ENCODE measurements around the gene IMPDH2.

DNA sequence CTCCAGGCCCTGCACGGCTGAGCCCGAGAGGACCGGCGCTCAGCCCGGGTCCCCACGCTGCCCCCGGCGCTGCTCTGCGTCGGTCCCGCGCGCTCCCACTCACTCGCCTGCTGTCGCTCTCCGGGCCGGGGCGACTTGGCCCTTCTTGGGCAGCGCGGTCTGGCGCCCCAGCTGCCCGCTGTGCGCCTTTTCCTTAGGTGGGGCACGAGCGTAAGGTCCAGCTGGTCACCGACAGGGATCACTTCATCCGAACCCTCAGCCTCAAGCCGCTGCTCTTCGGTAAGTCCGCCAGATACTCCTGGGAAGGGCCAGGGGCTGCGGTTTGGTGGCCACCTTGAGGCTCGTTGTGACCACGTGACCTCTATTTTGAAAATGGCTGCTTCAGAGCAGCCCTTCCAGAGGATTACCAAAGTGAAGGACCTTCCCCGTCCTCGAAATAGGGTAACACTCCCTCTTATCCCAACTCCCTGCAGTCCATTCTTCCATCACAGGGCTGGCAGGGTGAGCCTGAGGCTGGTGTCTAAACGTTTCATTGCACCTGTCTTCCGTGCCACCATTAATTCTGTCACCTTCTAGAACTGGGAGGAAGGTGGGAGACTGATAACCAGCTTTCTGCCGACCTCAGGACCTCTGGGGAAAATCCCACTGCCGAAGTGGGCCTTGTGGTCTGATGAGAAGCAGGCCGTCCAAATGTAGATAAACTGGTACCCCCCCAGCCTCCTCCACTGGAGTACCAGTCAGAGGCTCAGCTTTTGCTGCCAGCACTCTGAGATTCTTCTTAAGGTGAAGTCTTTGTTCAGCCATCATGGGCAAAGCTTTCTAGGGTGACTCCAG lies 38.3 kb downstream of the IMPDH2 start:
- TF ChIP-seq, protein P1, sequence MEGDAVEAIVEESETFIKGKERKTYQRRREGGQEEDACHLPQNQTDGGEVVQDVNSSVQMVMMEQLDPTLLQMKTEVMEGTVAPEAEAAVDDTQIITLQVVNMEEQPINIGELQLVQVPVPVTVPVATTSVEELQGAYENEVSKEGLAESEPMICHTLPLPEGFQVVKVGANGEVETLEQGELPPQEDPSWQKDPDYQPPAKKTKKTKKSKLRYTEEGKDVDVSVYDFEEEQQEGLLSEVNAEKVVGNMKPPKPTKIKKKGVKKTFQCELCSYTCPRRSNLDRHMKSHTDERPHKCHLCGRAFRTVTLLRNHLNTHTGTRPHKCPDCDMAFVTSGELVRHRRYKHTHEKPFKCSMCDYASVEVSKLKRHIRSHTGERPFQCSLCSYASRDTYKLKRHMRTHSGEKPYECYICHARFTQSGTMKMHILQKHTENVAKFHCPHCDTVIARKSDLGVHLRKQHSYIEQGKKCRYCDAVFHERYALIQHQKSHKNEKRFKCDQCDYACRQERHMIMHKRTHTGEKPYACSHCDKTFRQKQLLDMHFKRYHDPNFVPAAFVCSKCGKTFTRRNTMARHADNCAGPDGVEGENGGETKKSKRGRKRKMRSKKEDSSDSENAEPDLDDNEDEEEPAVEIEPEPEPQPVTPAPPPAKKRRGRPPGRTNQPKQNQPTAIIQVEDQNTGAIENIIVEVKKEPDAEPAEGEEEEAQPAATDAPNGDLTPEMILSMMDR (IDR thresholded peaks at IDR 0.05) = no peak
- TF ChIP-seq POLR2A (IDR thresholded peaks at IDR 0.05) = no peak
- no peak for TF ChIP-seq POLR2AphosphoS5 (IDR thresholded peaks at IDR 0.05)
- TF ChIP-seq EP300 (IDR thresholded peaks at IDR 0.05) = no peak
